Measurements from ENCODE around the gene CCDC186.

The CCDC186 gene

GRCh38 chr10:114181971-114182370 is 8.0 kb upstream of the CCDC186 start:
- TF ChIP-seq CTCF (IDR thresholded peaks at IDR 0.05; ENCODE audit: insufficient read depth, low read length, poor library complexity, severe bottlenecking), result no peak
- DNase-seq (ENCODE audit: extremely low read depth, insufficient read length), result no peak
- Histone ChIP-seq H3K36me3 (ENCODE audit: control insufficient read depth, insufficient read depth, low read length) (no peaks in the 10 kb centered on the region), H3K4me3 (replicated peaks; ENCODE audit: low read depth, low read length) (no peak overlapping the region), H3K27me3 (replicated peaks; ENCODE audit: control insufficient read depth, insufficient read depth, low read length) (no peaks in the 10 kb centered on the region)

- Histone ChIP-seq H3K27me3 (replicated peaks; ENCODE audit: control insufficient read depth, insufficient read depth, low read length) (no peaks in the 10 kb centered on the region), H3K4me3 (replicated peaks; ENCODE audit: low read depth, low read length) (no peak overlapping the region), H3K36me3 (ENCODE audit: control insufficient read depth, insufficient read depth, low read length) (no peaks in the 10 kb centered on the region)
- TF ChIP-seq CTCF (IDR thresholded peaks at IDR 0.05; ENCODE audit: insufficient read depth, low read length, poor library complexity, severe bottlenecking), result no peak
- DNase-seq (ENCODE audit: extremely low read depth, insufficient read length), result no peak
Observed at GRCh38 chr10:114180937-114181336, 6.9 kb upstream of the CCDC186 start.

- no peaks in the 10 kb centered on the region for H3K27me3 ChIP-seq (replicated peaks; ENCODE audit: control insufficient read depth, insufficient read depth, low read length)
- no peak overlapping the region for H3K4me3 ChIP-seq (replicated peaks; ENCODE audit: low read depth, low read length)
- no peak for DNase-seq (ENCODE audit: extremely low read depth, insufficient read length)
- H3K36me3 ChIP-seq (ENCODE audit: control insufficient read depth, insufficient read depth, low read length), result no peaks in the 10 kb centered on the region
- TF ChIP-seq CTCF (IDR thresholded peaks at IDR 0.05; ENCODE audit: insufficient read depth, low read length, poor library complexity, severe bottlenecking), result no peak
Observed at GRCh38 chr10:114179747-114180146, 5.7 kb upstream of the CCDC186 start.

GRCh38 chr10:114179148-114179547 is 5.1 kb upstream of the CCDC186 start, which contains the start of gene TDRD1:
TDRD1 (plus strand) TSS chr10:114179353; CDS start chr10:114187832, 8,479 bp downstream.
- H3K27me3 ChIP-seq (replicated peaks; ENCODE audit: control insufficient read depth, insufficient read depth, low read length), result no peaks in the 10 kb centered on the region
- H3K4me3 ChIP-seq (replicated peaks; ENCODE audit: low read depth, low read length), result no peak within 1 kb of the TSS
- DNase-seq (ENCODE audit: extremely low read depth, insufficient read length), result no peak
- TF ChIP-seq CTCF (IDR thresholded peaks at IDR 0.05; ENCODE audit: insufficient read depth, low read length, poor library complexity, severe bottlenecking), result no peak
- no peaks in the 10 kb centered on the region for H3K36me3 ChIP-seq (ENCODE audit: control insufficient read depth, insufficient read depth, low read length)

GRCh38 chr10:114176511-114176910 is 2.5 kb upstream of the CCDC186 start:
- no peak for TF ChIP-seq CTCF (IDR thresholded peaks at IDR 0.05; ENCODE audit: insufficient read depth, low read length, poor library complexity, severe bottlenecking)
- Histone ChIP-seq H3K4me3 (replicated peaks; ENCODE audit: low read depth, low read length) (no peak overlapping the region), H3K36me3 (ENCODE audit: control insufficient read depth, insufficient read depth, low read length) (no peaks in the 10 kb centered on the region), H3K27me3 (replicated peaks; ENCODE audit: control insufficient read depth, insufficient read depth, low read length) (no peaks in the 10 kb centered on the region)
- no peak for DNase-seq (ENCODE audit: extremely low read depth, insufficient read length)

GRCh38 chr10:114175667-114176066 is 1.7 kb upstream of the CCDC186 start:
- Histone ChIP-seq H3K36me3 (ENCODE audit: control insufficient read depth, insufficient read depth, low read length) (no peaks in the 10 kb centered on the region), H3K27me3 (replicated peaks; ENCODE audit: control insufficient read depth, insufficient read depth, low read length) (no peaks in the 10 kb centered on the region), H3K4me3 (replicated peaks; ENCODE audit: low read depth, low read length) (no peak overlapping the region)
- no peak for DNase-seq (ENCODE audit: extremely low read depth, insufficient read length)
- no peak for TF ChIP-seq CTCF (IDR thresholded peaks at IDR 0.05; ENCODE audit: insufficient read depth, low read length, poor library complexity, severe bottlenecking)
